ENCODE measurements around the gene SLC35D2.

SLC35D2 gene

DNA sequence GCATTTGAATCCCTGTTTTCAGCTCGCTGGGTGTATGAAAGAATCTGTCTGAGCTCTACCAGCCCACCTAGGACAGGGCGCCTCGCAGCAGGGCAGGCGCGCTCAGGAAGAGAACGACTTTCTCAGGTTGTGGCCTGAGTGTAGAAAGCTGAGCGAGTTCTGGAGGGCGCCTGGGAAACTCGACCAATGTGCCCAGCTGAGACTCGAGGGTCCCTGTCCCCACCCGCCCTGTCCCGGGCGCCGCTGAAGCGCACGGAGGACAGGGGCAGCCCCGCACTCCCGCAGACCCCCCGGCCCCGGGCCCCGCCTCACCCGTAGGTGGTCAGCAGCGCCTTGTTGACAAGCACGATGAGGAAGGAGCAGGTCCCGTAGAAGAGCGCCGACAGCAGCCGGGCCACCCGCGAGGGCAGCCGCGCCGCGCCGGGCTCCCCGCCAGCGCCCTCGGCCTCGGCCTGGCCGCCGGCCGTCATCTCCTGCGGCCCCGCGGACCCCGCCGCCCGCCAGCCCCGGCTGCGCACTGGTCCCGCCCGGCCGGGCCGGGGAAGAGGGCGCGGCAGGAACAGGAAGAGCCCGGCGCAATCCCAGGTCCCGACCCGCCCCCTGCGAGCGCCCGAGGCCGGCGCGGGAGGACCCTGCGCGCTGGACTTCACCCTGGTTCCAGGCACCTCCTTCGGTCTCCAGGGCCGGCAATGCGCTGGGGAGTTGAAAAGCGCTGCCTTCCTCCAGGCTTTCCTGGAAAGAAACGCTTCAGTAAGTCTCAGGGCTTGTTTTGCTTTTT, at the start of gene SLC35D2:
Gene SLC35D2 (minus strand): TSS at position 547 of the 778 bp plus-strand sequence. CDS start 77 bp downstream, at position 470.
- no peak for DNase-seq

DNA sequence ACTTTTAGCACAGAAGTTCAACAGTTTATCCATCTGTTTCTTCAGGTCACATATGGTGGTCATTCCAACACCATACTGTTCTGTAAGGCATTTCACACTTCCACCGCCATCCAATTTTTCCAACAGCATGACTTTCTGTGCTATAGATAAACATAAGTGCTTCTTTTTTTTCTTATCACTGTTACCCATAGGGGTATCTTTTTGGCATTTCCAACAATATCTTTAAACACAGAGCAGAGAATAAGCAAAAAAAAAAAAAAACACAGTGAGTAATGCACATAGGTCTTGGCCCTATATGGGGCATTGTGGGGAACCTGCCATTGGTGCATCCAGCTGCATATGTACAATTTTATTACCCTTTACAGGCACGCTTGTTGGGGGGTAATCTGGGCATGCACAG, 46.9 kb upstream of the SLC35D2 start:
- DNase-seq, result no peak

DNA sequence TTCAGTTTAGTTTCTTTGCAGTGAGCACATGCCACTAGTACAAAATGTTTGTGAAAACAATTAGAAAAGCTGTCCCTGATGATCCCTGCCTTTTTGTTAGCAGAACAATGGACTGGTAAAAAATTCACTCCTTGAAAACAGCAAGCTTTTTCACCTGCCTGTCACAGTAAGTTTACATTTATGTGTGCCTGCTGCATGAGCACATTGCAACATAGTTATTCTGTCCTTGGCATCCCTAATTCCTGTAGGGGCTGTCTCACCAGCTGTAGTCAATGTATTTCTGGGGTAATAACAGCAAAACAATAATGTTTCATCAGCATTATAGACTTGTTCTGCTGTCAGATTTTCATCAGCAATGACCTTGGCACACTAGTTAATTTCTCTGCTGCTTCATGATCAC, 46.2 kb upstream of the SLC35D2 start:
- no peak for DNase-seq

DNA sequence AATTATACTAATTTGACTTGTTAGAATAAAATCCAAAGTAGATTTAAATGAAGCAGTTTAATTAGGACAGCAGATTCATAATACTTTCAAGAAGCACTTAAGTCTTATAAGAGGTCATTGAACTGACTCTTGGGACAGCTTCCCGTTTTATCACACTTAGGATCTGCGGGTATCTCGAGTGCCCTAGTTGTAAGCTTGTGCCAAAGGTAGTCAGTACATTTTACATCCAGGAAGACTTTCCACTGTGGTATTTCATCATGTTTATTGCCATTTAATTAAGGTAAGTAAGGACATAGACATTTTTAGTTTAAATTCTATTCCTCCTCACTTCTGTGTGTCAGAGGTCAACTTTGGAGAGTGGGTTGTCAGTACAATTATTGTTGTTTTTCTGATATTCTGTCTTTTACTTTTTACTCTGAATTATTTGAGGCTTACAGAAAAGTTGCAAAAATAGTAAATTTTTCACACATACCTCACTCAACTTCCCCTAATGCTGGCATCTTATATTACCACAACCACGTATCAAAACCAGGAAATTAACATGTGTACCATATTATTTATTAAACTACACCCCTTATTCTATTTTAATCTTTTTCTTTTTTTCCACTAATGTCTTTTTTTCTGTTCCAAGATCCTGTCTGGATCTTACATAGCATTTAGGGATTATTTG, 42.1 kb upstream of the SLC35D2 start:
- DNase-seq, result peak; percentile 39

DNA sequence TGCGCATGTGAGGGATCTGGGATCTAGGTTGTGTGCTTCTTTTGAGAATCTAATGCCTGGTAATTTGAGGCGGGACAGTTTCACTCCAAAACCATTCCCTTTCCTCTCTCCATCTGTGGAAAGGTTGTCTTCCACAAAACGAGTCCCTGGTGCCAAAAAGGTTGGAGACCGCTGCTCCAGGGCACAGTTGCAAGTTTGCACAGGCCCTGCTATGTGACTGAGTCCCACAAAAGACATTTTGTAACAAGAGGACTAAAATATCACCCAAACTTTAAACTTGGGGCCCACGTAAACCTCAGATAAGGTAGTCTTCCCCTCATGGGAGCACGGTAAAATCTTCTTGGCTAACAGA, 40.5 kb upstream of the SLC35D2 start:
- DNase-seq, result no peak

DNA sequence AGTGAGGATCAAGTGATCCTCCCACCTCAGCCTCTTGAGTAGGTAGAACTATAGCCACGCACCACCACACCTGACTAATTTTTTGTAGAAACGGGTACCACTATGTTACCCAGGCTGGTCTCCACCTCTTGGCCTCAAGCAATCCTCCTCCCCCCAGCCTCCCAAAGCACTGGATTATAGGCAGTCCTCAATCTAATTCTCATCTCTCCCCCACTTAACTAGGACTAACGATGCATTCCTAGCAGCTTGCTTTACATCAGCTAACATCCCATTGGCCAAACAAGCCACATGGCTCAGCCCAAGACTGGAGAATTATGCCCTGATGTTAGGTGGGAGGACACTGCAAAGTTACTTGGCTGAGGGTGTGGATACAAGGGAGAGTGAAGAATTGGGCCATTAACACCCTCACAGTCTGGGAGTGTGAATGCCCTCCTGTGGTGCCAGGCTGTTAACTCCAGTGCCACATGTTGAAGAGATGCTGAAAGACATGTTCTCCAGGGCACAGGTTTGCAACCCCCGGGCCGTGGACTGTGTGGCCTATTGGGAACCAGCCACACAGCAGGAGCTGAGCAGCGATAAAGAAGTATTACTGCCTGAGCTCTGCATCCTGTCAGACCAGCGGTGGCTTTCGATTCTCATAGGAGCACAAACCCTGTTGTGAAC, 39.9 kb upstream of the SLC35D2 start:
- no peak for DNase-seq

DNA sequence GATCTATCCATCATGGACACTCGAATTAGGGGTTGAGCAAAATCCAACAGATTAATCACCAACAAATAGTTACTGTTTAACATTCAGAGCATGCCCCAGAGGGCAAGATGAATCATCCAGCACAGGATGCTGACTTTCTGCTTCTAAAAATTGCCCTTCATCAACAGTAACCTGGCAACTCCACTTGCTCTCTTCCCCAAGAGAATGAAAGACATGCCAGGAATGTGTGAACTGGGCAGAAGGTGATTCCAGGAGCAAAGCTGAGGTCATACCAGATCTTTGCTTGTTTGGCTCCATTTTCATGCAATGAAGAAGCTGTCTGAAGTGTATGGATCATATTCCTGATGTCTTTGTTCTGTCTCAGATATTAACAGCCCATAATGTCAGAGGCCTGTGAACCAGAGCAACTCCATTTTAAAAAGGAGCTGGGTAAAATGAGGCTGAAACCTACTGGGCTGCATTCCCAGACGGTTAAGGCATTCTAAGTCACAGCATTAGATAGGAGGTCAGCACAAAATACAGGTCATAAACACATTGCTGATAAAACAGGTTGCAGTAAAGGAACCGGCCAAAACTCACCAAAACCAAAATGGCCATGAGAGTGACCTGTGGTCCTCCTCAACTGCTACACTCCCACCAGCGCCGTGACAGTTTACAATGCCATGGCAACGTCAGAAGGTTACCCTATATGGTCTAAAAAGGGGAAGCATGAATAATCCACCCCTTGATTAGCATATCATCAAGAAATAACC, 37.1 kb upstream of the SLC35D2 start:
- DNase-seq, result peak; percentile 44

DNA sequence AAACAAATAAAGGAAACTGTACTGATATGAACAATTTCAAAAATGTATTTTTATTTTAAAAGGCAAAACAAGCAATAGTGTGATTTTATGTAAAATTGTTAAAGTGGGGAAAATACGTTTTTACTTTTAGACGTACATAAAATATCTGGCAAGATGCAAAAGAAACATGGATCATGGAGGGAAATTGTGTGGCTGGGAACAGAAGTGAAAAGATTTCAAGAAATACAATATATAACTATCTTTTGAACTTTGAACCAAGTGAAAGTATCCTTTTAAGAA, 36.1 kb upstream of the SLC35D2 start:
- DNase-seq, result no peak

DNA sequence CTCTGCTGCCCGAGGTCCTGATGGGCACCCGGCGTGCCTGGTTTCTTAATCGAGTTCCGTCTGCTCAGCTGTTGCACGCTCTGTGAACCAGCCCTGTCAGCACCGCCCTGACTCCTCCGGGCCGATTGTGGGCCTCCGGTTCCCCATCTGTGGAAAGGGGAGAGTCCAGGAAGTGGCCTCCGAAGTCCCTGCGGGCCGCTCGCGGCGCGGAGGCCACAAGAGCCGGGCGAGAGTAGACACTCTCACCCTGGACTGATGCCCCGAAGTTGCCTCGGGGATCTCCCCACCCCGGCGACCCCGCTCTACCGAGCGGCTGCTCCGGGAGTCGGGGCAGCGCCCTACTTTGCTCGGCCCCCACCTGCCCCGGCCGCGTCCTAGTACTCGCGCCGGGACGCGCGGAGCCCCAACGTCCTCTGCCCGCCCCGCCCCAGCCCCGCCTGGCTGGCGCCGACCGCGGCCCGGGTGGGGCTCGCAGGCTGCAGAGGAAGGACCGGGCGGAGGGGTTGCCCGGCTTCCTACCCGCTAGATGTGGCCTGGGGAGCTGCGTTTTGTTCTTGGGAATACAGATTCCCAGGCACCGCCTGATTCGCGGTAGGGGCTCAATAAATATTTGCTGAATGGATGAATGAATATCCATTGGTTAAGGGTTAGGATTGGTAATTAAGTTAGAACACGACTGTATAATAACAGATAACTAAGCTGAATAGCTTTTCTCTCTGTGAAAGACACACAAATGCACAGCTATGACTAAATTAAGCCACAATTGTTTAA, 35.6 kb upstream of the SLC35D2 start:
- DNase-seq, result peak; percentile 64

DNA sequence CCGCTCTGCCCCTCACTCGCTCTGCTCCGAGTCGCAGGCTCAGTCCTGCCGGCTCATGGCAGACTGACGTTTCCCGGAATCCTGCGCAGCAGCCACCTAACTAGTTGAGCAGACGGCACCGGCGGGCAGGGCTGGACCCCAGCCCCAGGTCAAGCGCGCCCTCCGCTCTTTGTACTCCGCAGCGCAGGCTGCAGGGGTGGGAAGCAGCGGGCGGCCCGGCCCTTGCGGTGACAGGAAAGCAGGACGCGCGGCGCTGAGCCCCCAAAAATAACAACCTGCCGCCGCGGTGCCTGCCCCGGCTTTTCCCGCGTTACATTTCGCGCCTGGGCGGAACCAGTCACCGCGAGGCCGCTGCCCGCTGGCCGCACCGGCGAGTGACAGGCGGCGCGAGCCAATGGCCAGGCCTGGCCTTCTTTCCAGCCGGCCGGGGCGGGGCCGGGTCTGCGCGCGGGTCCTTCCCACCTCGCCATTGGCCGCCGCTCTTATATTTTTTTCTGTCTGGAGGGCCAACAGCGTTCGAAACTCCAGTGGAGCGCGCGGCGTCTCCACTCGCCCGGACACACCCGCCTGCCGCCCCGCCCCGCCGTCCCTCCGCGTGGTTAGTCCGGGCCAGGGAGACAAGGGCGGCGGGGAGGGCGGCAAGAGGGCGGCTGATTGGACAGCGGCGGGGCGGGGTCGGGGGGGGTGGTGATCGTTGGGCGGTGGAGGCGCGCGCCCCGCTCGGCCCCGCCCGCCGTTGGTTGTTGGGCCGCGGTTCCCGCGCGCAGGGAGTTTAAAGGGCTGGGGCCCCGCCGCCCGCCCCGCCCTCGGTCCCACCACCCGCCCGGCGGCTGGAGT, 34.8 kb upstream of the SLC35D2 start, which contains the start of gene ZNF367:
Gene ZNF367 (minus strand): TSS at position 288 of the 837 bp plus-strand sequence. CDS start 338 bp downstream, outside the sequence.
- peak; percentile 95 for DNase-seq

DNA sequence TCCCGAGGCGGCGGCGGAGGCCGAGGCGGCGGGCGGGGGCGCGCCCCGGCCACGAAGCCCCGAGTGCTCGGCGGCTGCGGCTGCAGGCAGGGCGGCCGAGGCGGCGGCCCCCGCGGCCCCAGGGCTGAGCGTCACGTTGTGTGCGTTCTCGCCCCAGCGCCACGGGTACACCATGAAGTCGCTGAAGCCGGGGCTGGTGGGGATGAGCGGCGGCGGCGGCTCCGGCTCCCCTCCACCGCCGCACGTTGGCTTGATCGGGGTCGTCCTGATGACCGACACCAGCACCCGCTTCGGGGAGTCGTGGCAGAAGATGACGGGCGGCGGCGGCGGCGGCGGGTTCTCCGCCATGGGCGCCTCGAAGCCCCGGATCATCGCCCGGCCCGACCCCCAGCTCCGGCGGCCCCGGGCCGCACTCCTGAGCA, 34.2 kb upstream of the SLC35D2 start:
- DNase-seq, result no peak

DNA sequence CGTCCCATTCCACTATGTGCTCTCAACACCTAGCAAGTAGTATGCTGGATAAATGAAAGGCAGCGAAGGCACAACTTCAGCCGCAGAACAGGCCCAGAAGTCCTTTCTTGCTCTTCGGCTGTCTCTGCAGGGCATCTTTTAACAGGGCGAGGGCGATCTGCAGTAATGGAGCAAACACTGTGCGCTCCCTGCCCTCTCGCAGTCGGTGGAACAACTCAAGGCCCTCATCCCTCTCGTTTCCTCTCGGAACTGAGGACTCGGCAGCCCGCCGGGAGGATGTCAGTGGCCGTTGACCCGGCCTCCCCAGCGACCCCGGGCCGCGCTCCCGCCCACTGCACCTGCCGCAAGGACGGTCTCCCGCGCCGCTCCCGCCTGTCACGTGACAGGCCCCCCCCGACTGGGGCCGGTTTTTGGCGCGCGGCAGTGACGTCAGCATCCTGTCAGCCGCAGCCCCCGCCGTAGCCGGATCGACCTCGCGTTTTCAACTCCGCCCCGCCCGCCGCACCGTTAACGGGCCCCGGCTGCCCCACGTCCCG, 33.6 kb upstream of the SLC35D2 start:
- DNase-seq, result peak; percentile 92

DNA sequence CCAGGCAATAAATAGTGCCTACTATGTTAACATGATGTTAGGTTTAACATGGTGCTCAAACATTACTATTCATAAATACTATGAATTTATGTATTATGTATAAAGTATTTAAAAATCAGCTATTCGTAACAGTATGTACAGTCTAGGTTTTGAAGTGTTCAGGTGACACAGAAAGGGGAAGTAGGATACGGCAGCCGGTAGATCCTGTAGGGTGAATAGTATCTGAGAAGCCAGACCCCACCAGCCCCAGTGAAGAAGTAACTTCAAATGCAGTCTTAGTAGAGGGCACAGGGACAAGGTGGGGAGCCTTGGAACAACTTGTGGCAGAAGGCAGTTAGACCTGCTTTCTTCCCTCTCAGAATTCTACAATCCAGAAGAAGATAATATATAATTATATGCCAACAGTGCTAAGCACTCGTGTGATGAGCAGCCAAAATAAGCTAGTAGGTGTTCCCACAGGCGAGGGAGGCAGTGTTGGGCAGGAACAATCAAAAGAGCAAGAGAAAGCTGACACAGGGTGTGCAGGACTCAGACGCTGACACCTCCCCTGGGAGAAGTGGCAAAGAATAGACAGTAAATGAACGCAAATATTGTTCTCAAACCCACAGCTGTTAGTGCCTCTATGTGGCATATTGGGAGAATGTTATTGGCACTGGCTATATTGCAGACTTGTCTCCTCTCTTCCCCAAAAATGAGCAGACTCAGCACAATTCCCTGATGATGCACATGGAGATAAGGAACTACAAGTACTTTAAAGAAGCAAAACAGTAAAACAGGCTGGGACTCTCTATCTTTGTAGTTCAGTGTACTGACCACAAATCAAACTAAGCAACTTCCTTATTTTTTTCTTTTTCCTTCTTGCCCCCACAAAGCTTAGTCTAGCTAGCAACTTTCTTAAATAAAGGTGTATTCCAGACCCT, 30.1 kb upstream of the SLC35D2 start:
- DNase-seq, result peak; percentile 31

DNA sequence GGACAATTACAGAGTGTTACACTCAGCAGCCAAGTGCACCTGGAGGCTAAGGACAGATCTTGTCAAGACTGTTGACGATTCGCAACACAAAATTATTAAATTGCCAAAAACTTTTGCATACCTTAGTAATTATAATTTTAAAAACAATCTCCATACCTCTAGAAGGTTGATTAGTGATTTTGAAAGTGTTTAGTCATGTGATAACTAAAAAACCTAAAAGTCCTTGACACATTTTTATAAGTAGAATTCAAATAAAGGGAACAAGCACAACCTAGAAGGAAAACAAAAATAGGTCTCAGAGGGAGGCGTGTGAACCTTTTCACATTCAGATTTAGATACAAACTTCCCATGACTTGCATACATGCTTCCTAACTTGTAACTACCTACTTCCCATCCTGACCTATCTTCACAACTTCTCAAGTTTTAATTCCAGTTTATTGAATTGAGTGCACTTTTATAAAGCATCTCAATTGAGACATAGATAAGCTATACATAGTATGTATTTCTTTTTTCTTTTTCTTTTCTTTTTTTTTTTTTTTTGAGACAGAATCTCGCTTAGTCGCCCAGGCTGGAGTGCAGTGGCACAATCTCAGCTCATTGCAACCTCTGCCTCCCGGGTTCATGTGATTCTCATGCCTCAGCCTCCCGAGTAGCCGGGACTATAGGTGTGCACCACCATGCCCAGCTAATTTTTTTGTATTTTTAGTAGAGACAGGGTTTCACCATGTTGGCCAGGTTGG, 28.8 kb upstream of the SLC35D2 start:
- no peak for DNase-seq

DNA sequence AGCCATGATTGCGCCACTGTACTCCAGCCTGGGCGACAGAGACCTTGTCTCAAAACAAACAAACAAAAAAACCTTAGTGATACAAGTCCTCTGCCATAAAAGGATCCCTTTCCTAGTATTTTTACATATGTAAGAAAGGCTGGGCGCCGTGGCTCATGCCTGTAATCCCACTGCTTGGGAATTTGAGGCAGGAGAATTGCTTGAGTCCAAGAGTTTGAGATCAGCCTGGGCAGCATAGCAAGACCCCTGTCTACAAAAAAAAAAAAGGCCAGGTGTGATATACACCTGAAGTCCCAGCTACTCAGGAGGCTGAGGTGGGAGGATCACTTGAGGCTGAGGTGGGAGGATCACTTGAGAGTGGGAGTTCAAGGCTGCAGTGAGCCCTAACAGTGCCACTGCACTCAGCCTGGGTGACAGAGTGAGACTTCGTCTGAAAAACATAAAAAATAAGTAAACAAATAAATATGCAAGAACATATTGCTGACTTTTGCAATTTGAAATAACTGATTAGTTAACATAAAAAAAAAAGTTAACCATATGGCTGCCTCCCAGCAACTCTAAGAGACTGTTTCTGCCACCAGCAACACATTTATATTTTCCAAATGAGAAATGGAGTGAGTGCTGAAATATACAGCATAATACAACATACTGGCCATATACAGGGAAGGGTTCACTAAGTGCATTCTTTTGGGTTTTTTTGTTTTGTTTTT, 27.8 kb upstream of the SLC35D2 start:
- DNase-seq, result no peak

DNA sequence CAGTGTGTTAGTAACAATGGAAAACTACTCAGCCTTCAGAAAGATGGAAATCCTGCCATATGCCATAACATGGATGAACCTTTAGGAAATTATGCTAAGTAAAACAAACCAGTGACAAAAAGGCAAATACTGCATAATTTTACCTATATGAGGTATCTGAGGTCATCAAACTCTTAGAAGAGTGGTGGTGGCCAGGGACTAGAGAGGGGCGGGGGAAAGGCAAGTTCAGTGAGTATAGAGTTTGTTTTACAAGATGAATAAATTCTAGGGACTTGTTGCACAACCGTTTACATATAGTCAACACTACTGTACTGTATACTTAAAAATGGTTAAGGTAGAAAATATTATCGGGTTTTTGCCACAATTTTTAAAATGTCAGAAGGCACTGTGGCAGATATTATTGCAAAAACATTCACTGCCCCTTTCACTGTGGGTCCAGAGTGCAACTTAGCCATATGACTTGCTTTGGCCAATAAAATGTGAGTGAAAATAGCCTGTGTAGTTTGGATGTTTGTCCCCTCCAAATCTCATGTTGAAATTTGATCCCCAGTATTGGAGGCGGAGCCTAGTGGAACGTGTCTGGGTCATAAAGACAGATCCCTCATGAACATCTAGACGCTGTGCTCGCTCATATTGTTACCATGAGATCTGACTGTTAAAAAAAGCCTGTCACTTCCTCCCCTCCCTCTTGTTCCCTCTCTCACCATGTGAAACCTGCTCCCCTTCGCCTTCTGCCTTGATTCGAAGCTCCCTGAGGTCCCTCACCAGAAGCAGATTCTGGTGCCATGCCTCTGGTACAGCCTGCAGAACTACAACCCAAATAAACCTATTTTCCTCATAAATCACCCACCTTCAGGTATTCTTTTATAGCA, 25.1 kb upstream of the SLC35D2 start:
- no peak for DNase-seq

DNA sequence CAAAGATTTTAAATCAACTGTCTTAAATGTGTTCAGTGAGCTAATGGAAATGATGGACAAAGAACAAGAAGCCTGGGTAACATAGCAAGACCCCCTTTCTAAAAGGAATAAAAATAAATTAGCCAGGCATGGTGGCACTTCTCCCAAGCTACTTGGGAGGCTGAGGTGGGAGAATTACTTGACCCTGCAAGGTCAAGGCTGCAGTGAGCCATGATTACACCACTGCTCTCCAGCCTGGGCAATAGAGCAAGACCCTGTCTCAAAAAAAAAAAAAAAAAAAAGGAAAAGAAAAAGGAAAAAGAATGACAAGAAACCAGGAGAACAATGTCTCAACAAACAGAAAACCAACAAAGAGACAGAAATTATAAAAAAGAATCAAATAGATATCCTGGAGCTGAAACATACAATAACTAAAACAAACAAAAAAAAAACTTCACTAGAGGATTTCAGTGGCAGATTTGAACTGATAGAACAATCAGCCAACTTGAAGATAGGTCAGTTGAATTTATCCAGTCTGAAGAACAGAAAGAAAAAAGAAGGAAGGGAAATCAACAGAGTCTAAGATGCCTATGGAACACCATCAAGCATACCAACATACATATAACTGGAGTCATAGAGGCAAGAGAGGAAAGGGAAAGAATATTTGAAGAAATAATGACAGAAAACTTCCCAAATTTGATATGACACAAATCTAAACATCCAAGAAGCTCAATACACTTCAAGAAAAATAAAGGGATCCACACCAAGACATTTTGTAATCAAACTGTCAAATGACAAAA, 16.8 kb upstream of the SLC35D2 start:
- DNase-seq, result no peak
